Measurements from ENCODE around the gene CPNE2.

CPNE2 gene

DNA sequence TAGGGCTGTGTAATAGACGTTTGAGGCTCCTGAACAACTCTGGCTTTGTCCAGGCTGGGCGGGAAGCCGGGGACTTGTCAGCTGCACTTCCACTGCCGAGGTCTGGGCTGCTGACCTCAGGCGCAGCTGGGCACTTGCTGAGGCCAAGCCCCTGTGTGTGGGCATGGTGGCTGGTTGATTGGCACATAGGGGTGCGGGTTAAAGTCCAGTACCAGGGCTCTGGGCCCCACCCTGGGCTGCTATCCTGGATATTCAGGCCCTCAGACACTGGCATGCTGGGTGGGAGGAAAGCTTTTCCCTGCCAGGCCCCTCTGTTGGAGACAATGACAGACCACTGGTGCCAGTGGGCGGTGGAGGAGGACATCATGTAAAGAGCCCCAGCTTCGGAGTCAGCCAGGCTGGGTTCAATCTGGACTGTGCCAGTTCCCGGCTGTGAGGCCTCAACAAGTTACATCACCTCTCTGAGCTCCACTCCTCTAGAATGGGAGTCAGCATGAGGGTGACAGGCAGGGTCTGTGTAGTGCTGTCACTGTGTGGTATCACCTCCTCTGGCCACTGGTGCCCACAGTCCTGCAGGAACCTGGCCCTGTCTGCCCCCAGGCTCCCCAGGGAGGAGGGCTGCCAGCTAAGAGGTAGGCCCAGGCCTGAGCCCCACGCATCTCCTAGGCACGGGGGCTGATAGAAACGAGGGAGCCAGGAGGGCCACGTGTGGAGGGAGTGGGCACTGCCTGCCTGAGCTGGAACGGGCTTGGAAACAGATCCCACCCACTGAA is 51.0 kb downstream of the CPNE2 start:
- Histone ChIP-seq H3K9ac (ENCODE audit: low read depth, low read length) (no peak overlapping the region), H3K27ac (ENCODE audit: low read length) (no peak overlapping the region), H3K9me3 (ENCODE audit: insufficient read depth, low read depth, low read length) (no peaks in the 10 kb centered on the region), H3K4me1 (ENCODE audit: insufficient read depth, low read length) (peaks cover 14% of the 10 kb centered on the region; the same call in 1 of the 2 replicates), H3K36me3 (ENCODE audit: insufficient read depth, low read depth, low read length) (no peaks in the 10 kb centered on the region), H3K27me3 (ENCODE audit: insufficient read depth, low read length) (no peaks in the 10 kb centered on the region), H3K4me3 (ENCODE audit: low read length) (no peak overlapping the region)

DNA sequence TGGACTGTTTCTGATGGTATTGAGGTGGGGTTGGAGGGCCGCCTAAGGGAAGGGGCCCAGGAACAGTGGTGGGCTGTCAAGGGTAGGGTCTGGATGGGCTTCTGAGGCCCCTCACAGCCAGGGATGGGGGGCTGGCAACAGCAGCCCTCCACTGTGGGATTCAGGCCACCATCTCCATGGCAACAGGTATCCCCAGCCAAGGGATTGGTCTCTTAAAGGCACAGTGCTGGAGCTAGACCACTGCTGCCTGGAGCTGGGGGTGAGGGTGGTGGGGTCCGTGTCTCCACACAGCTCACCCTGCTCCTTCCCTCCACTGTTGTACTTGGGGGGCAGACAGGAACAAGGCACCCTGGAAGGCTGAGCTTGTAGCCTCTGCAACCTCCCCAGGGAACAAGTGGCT is 51.6 kb downstream of the CPNE2 start:
- H3K9me3 ChIP-seq (ENCODE audit: insufficient read depth, low read depth, low read length): no peaks in the 10 kb centered on the region
- H3K4me3 ChIP-seq (ENCODE audit: low read length): no peak overlapping the region
- peaks cover 14% of the 10 kb centered on the region; the same call in 1 of the 2 replicates for H3K4me1 ChIP-seq (ENCODE audit: insufficient read depth, low read length)
- no peaks in the 10 kb centered on the region for H3K27me3 ChIP-seq (ENCODE audit: insufficient read depth, low read length)
- H3K36me3 ChIP-seq (ENCODE audit: insufficient read depth, low read depth, low read length): no peaks in the 10 kb centered on the region
- no peak overlapping the region for H3K27ac ChIP-seq (ENCODE audit: low read length)
- H3K9ac ChIP-seq (ENCODE audit: low read depth, low read length): no peak overlapping the region

GRCh38 chr16:57145046-57146021 is 53.0 kb downstream of the CPNE2 start:
- peaks cover 15% of the 10 kb centered on the region; the same call in 1 of the 2 replicates for H3K4me1 ChIP-seq (ENCODE audit: insufficient read depth, low read length)
- no peak overlapping the region for H3K27ac ChIP-seq (ENCODE audit: low read length)

DNA sequence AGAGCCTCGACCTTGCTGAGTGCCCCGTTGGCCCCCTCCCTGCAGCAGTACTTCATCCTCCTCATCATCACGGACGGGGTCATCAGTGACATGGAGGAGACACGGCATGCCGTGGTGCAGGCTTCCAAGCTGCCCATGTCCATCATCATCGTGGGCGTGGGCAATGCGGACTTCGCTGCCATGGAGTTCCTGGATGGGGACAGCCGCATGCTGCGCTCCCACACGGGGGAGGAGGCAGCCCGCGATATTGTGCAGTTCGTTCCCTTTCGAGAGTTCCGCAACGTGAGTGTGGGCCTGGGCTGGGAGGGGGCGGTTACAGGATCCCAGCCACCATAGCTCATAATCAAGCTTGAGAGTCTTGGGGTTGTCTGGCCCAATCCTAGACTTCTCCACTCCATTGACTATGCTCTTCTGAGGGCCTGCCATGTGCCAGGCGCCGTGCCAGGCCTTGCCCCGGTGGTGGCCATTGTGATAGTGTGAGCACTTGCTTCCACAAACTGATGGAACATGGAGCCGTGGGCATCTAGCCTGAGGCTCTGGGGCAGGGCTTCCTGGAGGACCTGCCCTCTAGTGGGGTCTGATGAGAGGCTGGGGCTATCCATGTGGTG is 53.8 kb downstream of the CPNE2 start:
- Histone ChIP-seq H3K9me3 (ENCODE audit: insufficient read depth, low read depth, low read length) (no peaks in the 10 kb centered on the region), H3K4me1 (ENCODE audit: insufficient read depth, low read length) (peaks cover 23% of the 10 kb centered on the region), H3K27ac (ENCODE audit: low read length) (no peak overlapping the region), H3K9ac (ENCODE audit: low read depth, low read length) (no peak overlapping the region), H3K27me3 (ENCODE audit: insufficient read depth, low read length) (no peaks in the 10 kb centered on the region), H3K36me3 (ENCODE audit: insufficient read depth, low read depth, low read length) (no peaks in the 10 kb centered on the region), H3K4me3 (ENCODE audit: low read length) (no peak overlapping the region)

More at GRCh38 chr16:57145046-57146021, 53.0 kb downstream of the CPNE2 start:
- H3K9ac ChIP-seq (ENCODE audit: low read depth, low read length): no peak overlapping the region
- H3K36me3 ChIP-seq (ENCODE audit: insufficient read depth, low read depth, low read length): no peaks in the 10 kb centered on the region
- H3K9me3 ChIP-seq (ENCODE audit: insufficient read depth, low read depth, low read length): no peaks in the 10 kb centered on the region
- H3K27me3 ChIP-seq (ENCODE audit: insufficient read depth, low read length): no peaks in the 10 kb centered on the region
- no peak overlapping the region for H3K4me3 ChIP-seq (ENCODE audit: low read length)

GRCh38 chr16:57146735-57147134 is 54.4 kb downstream of the CPNE2 start:
- Histone ChIP-seq H3K27ac (ENCODE audit: low read length) (peak overlapping the region; percentile 59), H3K9me3 (ENCODE audit: insufficient read depth, low read depth, low read length) (no peaks in the 10 kb centered on the region), H3K9ac (ENCODE audit: low read depth, low read length) (peak overlapping the region; percentile 67; the same call in 1 of the 2 replicates), H3K36me3 (ENCODE audit: insufficient read depth, low read depth, low read length) (no peaks in the 10 kb centered on the region), H3K27me3 (ENCODE audit: insufficient read depth, low read length) (no peaks in the 10 kb centered on the region), H3K4me1 (ENCODE audit: insufficient read depth, low read length) (peaks cover 25% of the 10 kb centered on the region), H3K4me3 (ENCODE audit: low read length) (no peak overlapping the region)

DNA sequence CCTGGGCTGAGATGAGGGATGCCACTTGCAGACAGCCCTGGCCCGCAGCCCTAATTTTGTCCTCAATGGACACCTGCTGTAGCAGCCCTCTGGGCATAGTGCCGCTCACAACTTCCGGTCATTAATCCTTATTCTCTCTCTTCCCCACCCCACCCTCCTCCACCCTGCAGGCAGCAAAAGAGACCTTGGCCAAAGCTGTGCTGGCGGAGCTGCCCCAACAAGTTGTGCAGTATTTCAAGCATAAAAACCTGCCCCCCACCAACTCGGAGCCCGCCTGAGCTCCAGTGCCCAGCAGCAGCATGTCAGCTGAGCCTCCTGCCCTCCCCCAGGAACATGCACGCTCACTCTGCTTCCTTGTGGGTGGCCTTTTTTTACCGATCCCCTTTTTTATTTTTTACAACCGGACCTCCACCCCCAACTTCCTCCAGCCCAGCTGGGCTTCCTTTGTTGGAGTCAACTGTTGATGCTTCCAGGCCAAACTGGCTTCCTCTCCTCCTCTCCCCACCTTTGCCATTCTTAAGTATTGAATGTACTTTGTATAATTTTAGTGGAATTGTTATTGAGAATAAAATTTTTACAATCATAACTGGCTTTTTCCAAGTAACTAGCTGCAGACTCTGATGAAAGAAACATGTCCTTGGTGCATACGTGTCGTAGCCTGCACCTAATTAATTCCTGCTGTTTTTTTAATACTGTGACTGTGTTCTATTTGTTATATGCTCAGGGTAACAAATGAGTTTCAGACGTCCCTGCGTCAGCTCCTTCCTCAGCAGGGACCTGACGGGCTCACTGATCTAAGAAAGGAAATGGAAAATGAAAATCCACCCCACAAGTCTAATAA is 55.2 kb downstream of the CPNE2 start:
- Histone ChIP-seq H3K27ac (ENCODE audit: low read length) (peak overlapping the region; percentile 59), H3K9ac (ENCODE audit: low read depth, low read length) (peak overlapping the region; percentile 67; the same call in 1 of the 2 replicates), H3K27me3 (ENCODE audit: insufficient read depth, low read length) (no peaks in the 10 kb centered on the region), H3K4me3 (ENCODE audit: low read length) (peak overlapping the region; percentile 46; the same call in 1 of the 2 replicates), H3K9me3 (ENCODE audit: insufficient read depth, low read depth, low read length) (no peaks in the 10 kb centered on the region), H3K4me1 (ENCODE audit: insufficient read depth, low read length) (peaks cover 25% of the 10 kb centered on the region), H3K36me3 (ENCODE audit: insufficient read depth, low read depth, low read length) (peaks cover 8% of the 10 kb centered on the region)

GRCh38 chr16:57148481-57148880 is 56.1 kb downstream of the CPNE2 start:
- no peak overlapping the region for H3K9ac ChIP-seq (ENCODE audit: low read depth, low read length)
- H3K27me3 ChIP-seq (ENCODE audit: insufficient read depth, low read length): no peaks in the 10 kb centered on the region
- H3K27ac ChIP-seq (ENCODE audit: low read length): peak overlapping the region; percentile 59
- no peaks in the 10 kb centered on the region for H3K9me3 ChIP-seq (ENCODE audit: insufficient read depth, low read depth, low read length)
- no peak overlapping the region for H3K4me3 ChIP-seq (ENCODE audit: low read length)
- peaks cover 25% of the 10 kb centered on the region for H3K4me1 ChIP-seq (ENCODE audit: insufficient read depth, low read length)
- peaks cover 16% of the 10 kb centered on the region for H3K36me3 ChIP-seq (ENCODE audit: insufficient read depth, low read depth, low read length)

GRCh38 chr16:57149391-57149790 is 57.0 kb downstream of the CPNE2 start:
- Histone ChIP-seq H3K4me3 (ENCODE audit: low read length) (no peak overlapping the region), H3K27me3 (ENCODE audit: insufficient read depth, low read length) (no peaks in the 10 kb centered on the region), H3K27ac (ENCODE audit: low read length) (no peak overlapping the region), H3K9ac (ENCODE audit: low read depth, low read length) (no peak overlapping the region), H3K9me3 (ENCODE audit: insufficient read depth, low read depth, low read length) (no peaks in the 10 kb centered on the region), H3K36me3 (ENCODE audit: insufficient read depth, low read depth, low read length) (peaks cover 26% of the 10 kb centered on the region), H3K4me1 (ENCODE audit: insufficient read depth, low read length) (peaks cover 25% of the 10 kb centered on the region)

DNA sequence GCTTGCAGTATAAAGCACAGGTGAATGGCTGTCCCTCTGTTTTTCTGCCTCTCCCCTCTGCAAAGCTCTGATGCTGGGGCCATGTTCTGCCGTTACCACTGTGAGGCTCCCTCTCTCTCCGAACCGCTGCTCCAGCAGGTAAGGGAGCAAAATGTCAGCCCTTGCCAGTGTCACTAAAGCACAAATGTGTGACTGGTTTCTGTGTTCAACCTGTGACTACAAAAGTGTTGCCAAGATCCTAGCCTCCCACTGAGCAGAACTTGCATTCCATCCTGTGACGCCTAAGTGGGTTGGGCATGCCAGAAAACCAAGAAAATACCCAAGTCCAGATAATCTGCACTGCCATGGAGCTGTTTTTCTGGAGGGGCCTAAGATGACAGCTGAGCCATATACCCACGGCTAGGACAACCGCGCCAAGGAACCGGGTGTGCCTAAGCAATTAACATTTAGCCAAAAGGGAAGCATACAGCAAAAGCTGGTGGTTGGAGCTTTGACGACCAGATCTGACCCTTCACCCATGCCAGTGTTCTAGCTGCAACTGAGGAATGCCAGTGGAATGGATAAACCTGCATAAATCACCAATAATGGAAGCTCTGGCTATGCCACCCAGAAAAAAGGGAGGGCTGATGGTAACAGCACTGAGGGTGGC is 58.4 kb downstream of the CPNE2 start:
- Histone ChIP-seq H3K27ac (ENCODE audit: low read length) (no peak overlapping the region), H3K36me3 (ENCODE audit: insufficient read depth, low read depth, low read length) (peaks cover 39% of the 10 kb centered on the region), H3K27me3 (ENCODE audit: insufficient read depth, low read length) (no peaks in the 10 kb centered on the region), H3K9me3 (ENCODE audit: insufficient read depth, low read depth, low read length) (no peaks in the 10 kb centered on the region), H3K4me3 (ENCODE audit: low read length) (no peak overlapping the region), H3K9ac (ENCODE audit: low read depth, low read length) (no peak overlapping the region), H3K4me1 (ENCODE audit: insufficient read depth, low read length) (peaks cover 25% of the 10 kb centered on the region)

DNA sequence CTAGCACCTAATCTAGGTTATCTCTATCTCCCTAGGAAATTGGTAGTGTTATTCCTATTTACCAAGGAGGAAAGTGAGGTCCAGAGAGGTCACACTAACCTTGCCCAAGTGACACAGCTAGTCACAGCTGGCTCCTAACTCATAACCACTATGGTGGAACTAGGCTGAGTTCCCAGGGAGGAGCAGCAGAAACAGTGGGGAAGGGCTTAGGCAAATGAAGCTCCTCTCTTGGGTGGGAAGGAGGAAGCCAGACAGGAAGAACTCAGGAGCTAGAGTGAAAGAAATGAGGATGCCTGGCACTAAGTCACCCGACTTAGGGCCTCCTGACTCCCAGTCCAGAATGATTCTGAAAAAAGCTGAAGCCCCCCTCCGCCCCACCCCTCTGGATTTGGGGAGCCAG is 59.0 kb downstream of the CPNE2 start:
- no peak overlapping the region for H3K9ac ChIP-seq (ENCODE audit: low read depth, low read length)
- H3K36me3 ChIP-seq (ENCODE audit: insufficient read depth, low read depth, low read length): peaks cover 45% of the 10 kb centered on the region
- no peak overlapping the region for H3K27ac ChIP-seq (ENCODE audit: low read length)
- no peak overlapping the region for H3K4me3 ChIP-seq (ENCODE audit: low read length)
- H3K27me3 ChIP-seq (ENCODE audit: insufficient read depth, low read length): no peaks in the 10 kb centered on the region
- H3K4me1 ChIP-seq (ENCODE audit: insufficient read depth, low read length): peaks cover 25% of the 10 kb centered on the region
- no peaks in the 10 kb centered on the region for H3K9me3 ChIP-seq (ENCODE audit: insufficient read depth, low read depth, low read length)
